Measurements from ENCODE around the gene CD81.

GRCh38 chr11:2433106-2433925 is 56.2 kb downstream of the CD81 start:
- TF ChIP-seq CTCF (IDR thresholded peaks at IDR 0.05) = no peak
- no peak for TF ChIP-seq ZFX (IDR thresholded peaks at IDR 0.05; ENCODE audit: borderline replicate concordance)

Data from 22Rv1 (cell line).